Skeletal muscle tissue (tissue), 4 donors: ENCODE data around the gene RPS6KB2. TPM values are rescaled to one million over a fixed set of nuclear protein-coding genes. Genes with fewer than 3 reads are reported as not detected.
A peak's percentile ranks its signal among the peaks of the same experiment; 100 is the strongest.

Experiments used
- H3K27ac ChIP-seq: one replicate; pipeline ENCODE4 v1.7.0; 2013; ENCODE audit warnings: mild to moderate bottlenecking, low read depth, low read length, inconsistent platforms
- H3K27me3 ChIP-seq, 3 donors: one replicate each; pipeline ENCODE4 v1.7.0; 2013; ENCODE audit warnings: low read length in 3 of 3; ENCODE audit not compliant: control insufficient read depth in 3 of 3, insufficient read depth in 3 of 3
- H3K36me3 ChIP-seq, 3 donors: one replicate each; pipeline ENCODE4 v1.7.0; 2013; ENCODE audit warnings: low read length in 3 of 3; ENCODE audit not compliant: control insufficient read depth in 3 of 3, insufficient read depth in 3 of 3
- H3K4me1 ChIP-seq, 3 donors: one replicate each; pipeline ENCODE4 v1.7.0; 2013; ENCODE audit warnings: low read length in 3 of 3, mild to moderate bottlenecking in 3 of 3; ENCODE audit not compliant: control insufficient read depth in 3 of 3, insufficient read depth in 3 of 3
- H3K4me3 ChIP-seq, 3 donors: one replicate each; pipeline ENCODE4 v1.7.0; 2013; ENCODE audit warnings: low read length in 3 of 3
- H3K9ac ChIP-seq, 3 donors: one replicate each; pipeline ENCODE4 v1.7.0; 2013; ENCODE audit warnings: low read length in 3 of 3, mild to moderate bottlenecking in 3 of 3, moderate library complexity in 2 of 3, low read depth in 1 of 3
- H3K9me3 ChIP-seq, 3 donors: one replicate each; pipeline ENCODE4 v1.7.0; 2013; ENCODE audit warnings: low read length in 3 of 3; ENCODE audit not compliant: control insufficient read depth in 3 of 3
- total RNA-seq: library from RNA; depleted of rRNA; stranded (reverse); fragments of >200 nt; gene quantifications from one replicate; pipeline ENCODE4 v1.2.3, GENCODE V29; 2014
- donor health status: Osteomylitis.

Gene RPS6KB2
- total RNA-seq, 1 donor from 2014 or later = 23.5 TPM

GRCh38 chr11:67453816-67454732 is 25.8 kb downstream of the RPS6KB2 start:
- Histone ChIP-seq H3K9me3 (no peaks in the 10 kb centered on the region), H3K36me3 (no peaks in the 10 kb centered on the region), H3K27ac (no peak overlapping the region), H3K4me3 (no peak overlapping the region), H3K27me3 (peaks cover 0 to 6% (median 0%) of the 10 kb centered on the region in 3 donors), H3K4me1 (peaks cover 0 to 8% (median 7%) of the 10 kb centered on the region in 3 donors), H3K9ac (no peak overlapping the region)

DNA sequence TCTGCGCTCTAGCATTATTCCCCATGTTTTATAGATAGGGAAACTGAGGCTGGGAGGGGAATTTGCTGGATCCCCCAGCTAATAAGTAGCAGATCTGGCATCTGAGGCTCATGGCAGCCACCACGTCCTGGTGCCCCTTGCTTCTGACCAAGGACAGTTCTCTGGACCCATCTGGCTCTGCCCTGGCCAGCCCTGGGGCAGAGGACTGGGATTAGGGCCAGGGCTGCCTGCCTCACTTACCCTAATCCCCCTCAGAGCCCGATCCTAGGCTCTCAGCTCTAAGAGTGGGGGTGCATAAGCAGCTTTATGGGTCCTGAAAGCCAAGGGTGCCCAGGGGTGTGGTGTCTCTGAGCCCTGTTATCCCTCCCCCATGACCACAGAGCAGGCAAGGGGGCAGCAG is 26.8 kb downstream of the RPS6KB2 start, which contains the start of gene CABP4:
Gene CABP4 (plus strand): TSS at position 301 of the 400 bp plus-strand sequence. CDS start 70 bp downstream, at position 371.
- Histone ChIP-seq H3K4me3 (no peak within 1 kb of the TSS), H3K4me1 (peaks cover 0 to 8% (median 7%) of the 10 kb centered on the region in 3 donors), H3K9ac (no peak within 1 kb of the TSS), H3K27me3 (peaks cover 0 to 6% (median 0%) of the 10 kb centered on the region in 3 donors), H3K9me3 (no peaks in the 10 kb centered on the region), H3K27ac (no peak within 1 kb of the TSS), H3K36me3 (no peaks in the 10 kb centered on the region)

DNA sequence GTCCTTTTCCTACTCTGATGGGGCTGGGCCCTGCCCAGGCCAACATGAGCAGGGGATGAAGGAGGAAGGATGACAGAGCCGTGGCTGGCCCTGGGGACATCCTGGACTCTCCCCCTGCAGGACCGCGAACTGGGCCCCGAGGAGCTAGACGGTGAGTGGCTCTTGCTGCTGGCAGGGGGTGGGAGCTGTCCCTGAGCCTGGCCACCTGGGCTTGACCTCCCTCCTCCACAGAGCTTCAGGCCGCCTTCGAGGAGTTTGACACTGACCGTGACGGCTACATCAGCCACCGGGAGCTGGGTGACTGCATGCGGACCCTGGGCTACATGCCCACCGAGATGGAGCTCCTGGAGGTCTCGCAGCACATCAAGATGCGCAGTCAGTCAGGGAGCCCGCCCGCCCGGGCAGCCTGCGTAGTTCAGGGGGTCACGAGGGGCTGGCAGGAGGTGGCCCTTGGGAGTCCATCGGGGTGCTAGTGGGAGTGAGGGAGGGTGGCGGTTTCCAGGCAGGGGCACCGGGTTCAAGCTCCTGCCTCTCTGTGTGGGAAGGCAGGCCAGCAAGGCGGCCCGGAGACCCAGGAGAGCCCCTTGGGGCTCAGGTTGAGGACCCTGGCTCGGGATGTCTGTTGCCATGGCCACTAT is 27.9 kb downstream of the RPS6KB2 start:
- Histone ChIP-seq H3K27ac (no peak overlapping the region), H3K9ac (no peak overlapping the region), H3K27me3 (peaks cover 0 to 6% (median 0%) of the 10 kb centered on the region in 3 donors), H3K4me3 (no peak overlapping the region), H3K4me1 (peaks cover 0 to 8% (median 7%) of the 10 kb centered on the region in 3 donors), H3K9me3 (no peaks in the 10 kb centered on the region), H3K36me3 (no peaks in the 10 kb centered on the region)

GRCh38 chr11:67457453-67457852 is 29.2 kb downstream of the RPS6KB2 start:
- Histone ChIP-seq H3K36me3 (no peaks in the 10 kb centered on the region), H3K4me1 (peaks cover 0 to 3% (median 3%) of the 10 kb centered on the region in 3 donors)

DNA sequence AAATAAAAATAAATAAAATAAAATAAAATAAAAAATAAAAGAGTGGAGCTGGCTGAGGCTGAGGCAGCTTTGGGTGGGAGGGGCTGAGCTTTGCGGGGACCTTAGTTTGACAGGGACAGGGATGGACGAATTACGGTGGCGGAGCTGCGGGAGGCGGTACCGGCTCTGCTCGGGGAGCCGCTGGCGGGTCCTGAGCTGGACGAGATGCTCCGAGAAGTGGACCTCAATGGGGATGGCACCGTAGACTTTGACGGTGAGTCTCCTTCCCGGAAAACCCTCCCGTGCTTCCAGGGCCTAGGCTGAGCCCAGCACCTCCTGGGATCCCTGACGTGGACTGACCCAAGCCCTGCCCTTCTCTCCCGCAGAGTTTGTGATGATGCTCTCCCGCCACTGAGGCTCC is 30.0 kb downstream of the RPS6KB2 start:
- no peak overlapping the region for H3K4me3 ChIP-seq
- H3K27me3 ChIP-seq = peaks cover 0 to 6% (median 0%) of the 10 kb centered on the region in 3 donors
- H3K9me3 ChIP-seq = no peaks in the 10 kb centered on the region
- no peak overlapping the region for H3K9ac ChIP-seq
- no peaks in the 10 kb centered on the region for H3K4me1 ChIP-seq
- no peak overlapping the region for H3K27ac ChIP-seq
- H3K36me3 ChIP-seq = no peaks in the 10 kb centered on the region

More at GRCh38 chr11:67457453-67457852, 29.2 kb downstream of the RPS6KB2 start:
- no peak overlapping the region for H3K4me3 ChIP-seq
- H3K27me3 ChIP-seq = peaks cover 0 to 6% (median 0%) of the 10 kb centered on the region in 3 donors
- no peak overlapping the region for H3K9ac ChIP-seq
- H3K27ac ChIP-seq = no peak overlapping the region
- H3K9me3 ChIP-seq = no peaks in the 10 kb centered on the region

DNA sequence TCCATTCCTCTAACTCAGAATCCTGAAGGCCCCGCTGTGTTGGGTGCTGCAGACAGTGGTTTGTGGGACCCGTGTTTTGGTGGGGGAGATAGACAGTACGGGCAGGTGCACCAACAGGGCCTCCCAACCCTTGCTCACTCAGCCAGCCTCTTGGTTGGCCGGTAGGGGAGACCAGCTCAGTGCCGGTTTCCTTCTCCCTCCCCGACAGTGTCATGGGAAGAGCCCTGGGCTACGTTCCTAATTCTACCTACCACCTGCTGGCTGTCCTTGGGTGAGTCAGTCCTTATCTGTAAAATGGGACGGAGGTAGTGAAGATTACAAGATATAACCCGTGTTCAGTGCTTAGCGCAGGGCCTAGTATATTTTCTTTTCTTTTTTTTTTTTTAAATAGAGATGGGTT is 34.9 kb downstream of the RPS6KB2 start:
- Histone ChIP-seq H3K4me3 (no peak overlapping the region), H3K36me3 (peaks cover 0 to 2% (median 0%) of the 10 kb centered on the region in 3 donors), H3K4me1 (peaks cover 15 to 24% (median 17%) of the 10 kb centered on the region in 3 donors), H3K27me3 (no peaks in the 10 kb centered on the region), H3K9me3 (no peaks in the 10 kb centered on the region), H3K27ac (no peak overlapping the region), H3K9ac (peak overlapping the region in 1 of 3 donors; percentile 8)

DNA sequence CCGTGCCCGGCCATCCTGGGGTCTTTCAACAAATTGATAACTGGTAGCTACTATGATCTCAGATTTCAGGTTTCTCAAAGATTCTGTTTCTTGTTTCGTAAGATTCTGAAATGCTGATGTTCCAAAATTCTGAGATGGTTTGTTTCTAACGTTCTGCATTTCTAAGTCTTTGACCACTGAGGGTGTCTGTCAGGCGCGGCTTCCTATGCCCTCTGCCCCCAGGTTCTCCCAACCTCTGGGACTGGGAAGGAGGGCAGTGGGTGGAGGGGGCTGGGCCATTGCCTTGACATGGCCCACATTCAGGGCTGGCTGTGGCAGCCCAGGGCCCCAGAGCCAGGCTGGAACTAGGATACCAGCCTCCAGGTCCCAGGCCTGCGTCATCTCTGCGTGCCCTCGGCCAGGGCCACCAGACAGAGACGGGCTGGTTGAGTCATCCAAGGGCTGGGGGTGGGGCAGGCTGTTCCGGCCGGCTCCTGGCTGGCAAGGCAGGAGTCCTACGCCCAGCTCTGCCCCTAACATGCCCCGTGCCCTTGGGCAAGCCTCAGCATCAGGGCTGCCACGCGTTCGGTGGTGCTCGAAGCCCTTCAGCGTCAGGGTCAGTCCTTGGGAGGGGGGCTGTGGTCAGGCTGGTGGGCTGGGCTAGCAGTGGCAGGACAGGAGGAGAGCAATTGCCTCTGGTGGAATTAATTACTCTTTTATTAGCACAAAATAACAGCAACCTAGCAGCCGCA is 35.6 kb downstream of the RPS6KB2 start:
- Histone ChIP-seq H3K36me3 (peaks cover 0 to 2% (median 0%) of the 10 kb centered on the region in 3 donors), H3K4me3 (peak overlapping the region; percentile 66 to 69 (median 69)), H3K27me3 (no peaks in the 10 kb centered on the region), H3K4me1 (peaks cover 19 to 28% (median 21%) of the 10 kb centered on the region in 3 donors), H3K9me3 (no peaks in the 10 kb centered on the region), H3K27ac (peak overlapping the region; percentile 76), H3K9ac (peak overlapping the region; percentile 45 to 79 (median 74))

DNA sequence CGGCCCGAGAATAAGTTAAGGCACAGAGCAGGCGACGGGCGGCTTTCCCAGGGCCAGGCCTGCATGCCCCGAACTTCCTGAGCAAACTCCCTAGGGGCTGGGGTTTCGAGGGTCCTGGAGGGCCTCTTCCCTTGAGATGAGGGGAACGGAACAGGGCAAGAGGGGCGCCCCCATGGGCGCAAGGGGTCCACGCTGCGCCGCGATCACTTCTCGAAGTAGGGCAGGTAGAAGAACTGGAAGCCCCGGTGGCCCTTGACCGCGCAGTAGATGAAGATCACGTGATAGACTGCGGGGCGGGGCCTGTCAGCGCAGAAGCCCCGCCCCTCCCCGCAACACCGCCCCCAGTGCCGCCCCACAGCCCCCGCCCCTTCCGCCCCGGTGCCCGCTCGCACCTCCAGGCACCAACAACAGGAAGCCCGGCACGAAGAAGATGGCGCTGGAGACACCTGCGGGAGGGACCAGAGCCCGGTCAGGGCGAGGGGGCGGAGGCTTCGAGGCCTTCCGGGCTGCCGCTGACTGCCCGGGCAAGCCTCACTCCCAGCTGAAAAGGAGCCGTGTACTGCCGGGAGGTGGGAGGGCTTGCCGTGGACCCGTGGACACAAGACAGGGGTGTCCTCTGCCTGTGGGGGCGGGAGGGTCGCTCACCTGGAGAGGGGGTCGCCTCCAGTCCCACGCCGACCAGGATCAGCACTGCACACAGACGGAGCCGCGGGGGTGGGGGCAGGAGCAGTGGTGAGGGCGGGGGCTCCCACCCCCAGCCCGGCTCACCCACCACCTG is 36.3 kb downstream of the RPS6KB2 start:
- Histone ChIP-seq H3K27me3 (no peaks in the 10 kb centered on the region), H3K9me3 (no peaks in the 10 kb centered on the region), H3K36me3 (peaks cover 0 to 2% (median 0%) of the 10 kb centered on the region in 3 donors), H3K4me1 (peaks cover 19 to 28% (median 21%) of the 10 kb centered on the region in 3 donors), H3K4me3 (peak overlapping the region; percentile 69 to 76 (median 73)), H3K27ac (peak overlapping the region; percentile 76), H3K9ac (peak overlapping the region; percentile 62 to 79 (median 74))

GRCh38 chr11:67465189-67465510 is 36.9 kb downstream of the RPS6KB2 start:
- Histone ChIP-seq H3K9ac (peak overlapping the region; percentile 43 to 74 (median 62)), H3K4me3 (peak overlapping the region; percentile 69 to 76 (median 73)), H3K36me3 (peaks cover 0 to 2% (median 0%) of the 10 kb centered on the region in 3 donors), H3K9me3 (no peaks in the 10 kb centered on the region), H3K27me3 (no peaks in the 10 kb centered on the region), H3K27ac (peak overlapping the region; percentile 76), H3K4me1 (peaks cover 19 to 28% (median 21%) of the 10 kb centered on the region in 3 donors)
